IMR-90 (cell line): ENCODE measurements around the gene CEP85.

Experiments used
- MAFK ChIP-seq: IDR thresholded peaks from 2 replicates; pipeline ENCODE4 v1.6.1; 2012; ENCODE audit warnings: low read depth, low read length, improper control_type of control experiment
- NFE2L2 ChIP-seq: fragments of 150-350 bp; IDR thresholded peaks from 2 replicates; pipeline ENCODE4 v1.6.1; 2016; ENCODE audit warnings: low read depth, mild to moderate bottlenecking, low read length
- POLR2A ChIP-seq: IDR thresholded peaks from 2 replicates; pipeline ENCODE4 v1.6.1; 2012; ENCODE audit warnings: mild to moderate bottlenecking, low read depth, low read length
- RAD21 ChIP-seq: IDR thresholded peaks from 2 replicates; pipeline ENCODE4 v1.6.1; 2012; ENCODE audit warnings: low read length, improper control_type of control experiment
- SMC3 ChIP-seq: fragments of 150-350 bp; IDR thresholded peaks from 2 replicates; pipeline ENCODE4 v1.6.1; 2016; ENCODE audit warnings: low read depth, mild to moderate bottlenecking, antibody characterized with exemption, low read length, moderate library complexity
- TF ChIP-seq, protein P1 (sequence below): conservative IDR thresholded peaks from 2 replicates; pipeline ENCODE4 v1.5.1; 2012; ENCODE audit warnings: mild to moderate bottlenecking, low read depth, low read length, improper control_type of control experiment

DNA sequence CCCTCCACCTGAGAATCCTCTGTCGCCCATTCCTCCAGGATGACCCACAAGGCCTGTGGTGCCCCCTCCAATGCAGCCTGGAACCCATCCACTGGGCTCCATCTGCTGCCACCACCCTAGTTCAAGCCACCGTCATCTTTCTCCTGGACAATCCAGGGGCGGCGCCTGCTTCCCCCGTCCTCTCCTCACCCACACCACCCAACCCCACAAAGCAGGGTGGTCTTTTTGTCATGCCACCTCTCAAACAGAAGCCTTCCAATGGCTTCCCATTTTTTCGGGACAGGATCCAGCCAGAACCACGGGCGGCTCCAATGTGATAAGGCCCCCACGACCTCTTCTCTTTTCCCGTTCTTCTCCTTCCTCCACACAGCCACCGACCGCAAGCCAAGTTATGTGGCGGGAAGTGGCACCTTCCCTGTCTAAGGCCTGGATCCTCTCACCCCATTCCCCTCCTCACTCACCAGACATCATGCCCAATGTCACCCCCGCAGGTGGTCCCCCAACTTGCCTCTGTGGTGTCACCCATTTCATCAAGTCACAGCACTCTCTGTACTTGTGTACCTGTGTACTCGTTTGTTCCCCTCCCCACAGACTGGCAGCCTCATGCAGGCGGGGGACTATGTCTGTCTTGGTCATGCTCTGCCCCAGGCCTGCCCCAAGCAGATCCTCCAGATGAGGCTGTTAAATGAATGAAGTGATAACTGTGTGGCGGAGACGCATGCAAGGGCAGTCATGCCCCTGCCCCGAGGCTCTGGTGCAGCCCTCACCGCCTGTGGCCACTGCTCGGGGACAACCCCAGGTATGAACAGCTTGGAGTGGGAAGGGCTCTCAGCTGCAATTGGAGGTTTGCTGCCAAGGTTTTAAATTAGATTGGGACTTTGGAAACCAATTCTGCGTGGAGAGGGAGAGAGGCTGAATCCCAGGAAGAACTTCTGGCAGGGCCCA lies 61.5 kb downstream of the CEP85 start:
- TF ChIP-seq POLR2A (no peak), SMC3 (no peak), NFE2L2 (no peak), RAD21 (no peak), MAFK (no peak)
- TF ChIP-seq, protein P1, sequence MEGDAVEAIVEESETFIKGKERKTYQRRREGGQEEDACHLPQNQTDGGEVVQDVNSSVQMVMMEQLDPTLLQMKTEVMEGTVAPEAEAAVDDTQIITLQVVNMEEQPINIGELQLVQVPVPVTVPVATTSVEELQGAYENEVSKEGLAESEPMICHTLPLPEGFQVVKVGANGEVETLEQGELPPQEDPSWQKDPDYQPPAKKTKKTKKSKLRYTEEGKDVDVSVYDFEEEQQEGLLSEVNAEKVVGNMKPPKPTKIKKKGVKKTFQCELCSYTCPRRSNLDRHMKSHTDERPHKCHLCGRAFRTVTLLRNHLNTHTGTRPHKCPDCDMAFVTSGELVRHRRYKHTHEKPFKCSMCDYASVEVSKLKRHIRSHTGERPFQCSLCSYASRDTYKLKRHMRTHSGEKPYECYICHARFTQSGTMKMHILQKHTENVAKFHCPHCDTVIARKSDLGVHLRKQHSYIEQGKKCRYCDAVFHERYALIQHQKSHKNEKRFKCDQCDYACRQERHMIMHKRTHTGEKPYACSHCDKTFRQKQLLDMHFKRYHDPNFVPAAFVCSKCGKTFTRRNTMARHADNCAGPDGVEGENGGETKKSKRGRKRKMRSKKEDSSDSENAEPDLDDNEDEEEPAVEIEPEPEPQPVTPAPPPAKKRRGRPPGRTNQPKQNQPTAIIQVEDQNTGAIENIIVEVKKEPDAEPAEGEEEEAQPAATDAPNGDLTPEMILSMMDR, result no peak
